NCI-H2081 treated with DMSO at 0.1 percent for 48 hours (cell line): Measurements from ENCODE around the gene SPEN.

Source experiments
- DNase-seq: peaks from one replicate; lab custom pipeline; 2025; lab: John Stamatoyannopoulos, UW

SPEN gene

DNA sequence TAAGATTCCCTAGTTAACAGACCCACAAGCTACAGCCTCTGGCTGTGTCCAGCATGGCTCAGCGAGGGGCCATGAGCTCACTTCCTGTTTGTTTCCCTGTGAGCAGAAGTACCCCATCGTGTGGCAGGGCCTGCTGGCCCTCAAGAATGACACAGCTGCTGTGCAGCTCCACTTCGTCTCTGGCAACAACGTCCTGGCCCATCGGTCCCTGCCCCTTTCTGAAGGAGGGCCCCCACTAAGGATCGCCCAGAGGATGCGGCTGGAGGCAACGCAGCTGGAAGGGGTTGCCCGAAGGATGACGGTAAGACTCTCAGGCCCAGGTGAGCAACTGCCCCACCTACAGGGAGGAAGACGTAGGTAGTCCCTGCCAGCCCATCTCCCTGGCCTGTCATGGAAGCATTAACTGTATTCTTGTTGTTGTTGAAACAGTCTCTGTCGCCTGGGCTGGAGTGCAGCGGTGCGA lies 90.2 kb downstream of the SPEN start:
- DNase-seq, result no peak

DNA sequence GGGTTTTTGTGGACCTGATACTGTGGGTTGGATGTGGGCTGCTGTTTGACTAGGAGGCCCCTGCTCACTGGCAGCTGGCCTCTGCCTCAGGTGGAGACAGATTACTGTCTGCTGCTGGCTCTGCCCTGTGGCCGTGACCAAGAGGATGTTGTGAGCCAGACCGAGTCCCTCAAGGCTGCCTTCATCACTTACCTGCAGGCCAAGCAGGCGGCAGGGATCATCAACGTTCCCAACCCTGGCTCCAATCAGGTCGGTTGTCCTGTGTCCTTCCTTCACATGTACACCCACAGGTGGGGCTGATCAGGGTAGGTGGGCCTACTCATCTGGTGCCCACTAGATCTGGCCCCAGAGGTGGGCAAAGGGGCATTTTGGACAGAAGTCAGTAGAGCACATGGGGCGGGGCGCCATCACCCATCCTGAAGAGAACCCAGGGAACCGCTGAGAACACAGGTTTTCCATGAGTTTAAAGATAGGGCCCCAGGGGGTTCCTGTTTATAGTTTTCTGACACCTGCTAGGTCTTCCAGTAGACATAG lies 91.2 kb downstream of the SPEN start:
- no peak for DNase-seq

DNA sequence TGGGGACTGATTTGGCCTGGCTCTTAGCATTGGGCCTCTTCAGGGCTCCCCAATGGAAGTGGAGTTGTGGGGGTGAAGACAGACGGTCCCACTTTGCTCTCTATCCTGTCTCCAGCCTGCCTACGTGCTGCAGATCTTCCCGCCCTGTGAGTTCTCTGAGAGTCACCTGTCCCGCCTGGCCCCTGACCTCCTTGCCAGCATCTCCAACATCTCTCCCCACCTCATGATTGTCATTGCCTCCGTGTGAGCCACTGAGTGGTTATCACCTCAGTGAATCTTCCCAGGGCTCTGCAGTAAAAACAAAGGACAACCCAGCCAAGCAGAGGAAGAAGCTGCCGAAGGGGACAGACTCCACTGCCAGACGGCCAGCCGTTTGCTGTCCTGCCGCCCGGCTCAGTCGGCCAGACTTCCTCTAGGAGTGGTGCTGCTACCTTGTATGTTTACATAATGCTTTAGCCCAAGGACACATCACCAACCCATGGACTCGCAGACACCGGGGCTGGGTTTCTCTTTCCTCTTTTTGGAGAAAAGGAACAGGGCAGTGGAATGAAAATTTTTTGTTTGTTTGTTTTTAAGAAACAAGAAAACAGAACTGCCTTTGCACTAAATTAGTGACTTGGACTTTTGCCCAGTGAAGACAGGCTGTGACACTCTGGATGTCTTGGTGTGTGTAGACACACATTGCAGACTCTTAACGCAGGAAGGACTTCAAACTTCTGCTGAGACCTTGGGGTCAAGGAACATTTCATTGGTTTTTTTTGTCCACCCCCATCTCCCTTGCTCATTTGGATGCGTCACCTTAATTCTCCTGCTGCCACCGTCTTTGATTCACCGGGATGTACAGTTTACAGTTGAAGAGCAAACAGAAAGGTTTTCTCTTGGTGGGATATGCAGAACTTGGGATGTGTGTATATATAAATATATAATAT lies 91.9 kb downstream of the SPEN start:
- no peak for DNase-seq

DNA sequence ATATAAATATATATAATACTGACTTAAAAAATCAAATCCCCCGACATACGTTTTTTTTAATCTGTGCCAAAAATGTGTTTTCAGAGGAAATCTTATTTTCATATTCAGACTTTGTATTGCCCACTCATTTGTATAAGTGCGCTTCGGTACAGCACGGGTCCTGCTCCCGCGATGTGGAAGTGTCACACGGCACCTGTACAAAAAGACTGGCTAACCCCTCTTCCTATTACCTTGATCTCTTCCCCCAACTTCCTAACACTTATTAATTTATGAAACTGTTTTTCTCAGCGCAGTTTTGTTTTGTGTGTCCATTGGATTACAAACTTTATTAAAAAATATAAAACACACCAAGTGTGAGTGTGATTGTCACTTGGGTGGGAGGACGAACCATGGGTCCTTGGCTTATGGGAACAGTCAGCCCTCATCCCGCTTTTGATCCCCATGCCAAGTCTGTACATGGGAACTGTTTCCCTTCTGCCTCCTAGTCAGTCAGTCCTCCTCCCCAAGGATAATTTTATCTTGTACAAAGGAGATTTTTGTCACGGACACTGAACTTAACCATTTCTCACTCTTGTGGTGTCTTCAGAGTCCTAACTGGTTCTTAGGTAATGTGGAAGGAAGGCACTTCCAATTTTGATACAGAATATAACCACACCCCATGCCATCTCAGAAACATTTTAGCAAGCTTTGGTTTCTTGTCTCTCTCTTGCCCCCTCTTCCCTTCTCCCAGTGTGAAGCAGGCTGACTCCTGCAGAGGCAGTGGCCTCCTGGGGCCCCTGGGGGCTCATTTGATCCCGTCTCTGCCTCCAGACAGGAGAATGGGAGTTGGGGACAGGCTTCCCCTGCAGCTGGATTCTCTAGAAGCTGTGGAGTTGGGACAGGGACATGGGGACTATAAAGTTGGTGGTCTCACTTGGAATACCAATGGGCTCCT lies 92.9 kb downstream of the SPEN start:
- no peak for DNase-seq

DNA sequence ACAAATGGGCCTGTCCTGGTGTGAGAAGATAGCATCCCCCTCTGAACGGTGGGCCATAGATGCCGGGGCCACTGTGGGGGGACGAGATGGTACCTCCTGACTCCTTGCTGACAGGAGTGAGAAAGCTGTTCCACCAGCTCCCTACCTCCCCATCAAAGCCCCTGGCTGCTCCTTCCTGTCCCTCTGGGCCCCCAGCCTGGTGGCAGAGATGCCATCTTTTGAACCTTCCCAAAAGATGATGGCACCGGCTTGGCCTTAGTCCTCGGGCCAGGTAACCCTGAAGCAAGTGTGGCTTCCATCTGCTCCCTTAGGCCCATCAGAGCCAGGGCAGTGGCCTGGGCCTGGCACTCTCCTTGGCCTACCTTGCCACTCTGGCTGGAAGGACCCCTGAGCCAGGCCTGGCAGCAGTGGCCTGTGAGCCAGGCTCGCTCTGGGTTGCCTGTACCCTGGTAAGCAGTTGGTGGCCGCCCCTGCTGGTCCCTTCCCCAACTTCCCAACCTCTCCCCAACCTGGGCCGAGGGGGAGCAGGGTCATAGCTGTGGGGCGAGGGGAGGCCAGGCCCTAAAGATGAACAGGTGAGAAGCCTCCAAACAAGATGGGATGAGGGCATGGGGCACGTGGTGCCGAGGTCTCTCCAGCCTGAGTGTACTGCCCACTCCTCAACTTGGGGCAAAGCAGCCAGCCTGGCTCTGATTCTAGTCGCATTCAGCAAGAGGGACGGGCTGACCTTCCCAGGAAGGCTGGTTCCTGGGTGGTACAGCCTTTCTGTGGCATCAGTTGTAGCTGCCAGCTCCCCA lies 93.7 kb downstream of the SPEN start:
- DNase-seq, result no peak

DNA sequence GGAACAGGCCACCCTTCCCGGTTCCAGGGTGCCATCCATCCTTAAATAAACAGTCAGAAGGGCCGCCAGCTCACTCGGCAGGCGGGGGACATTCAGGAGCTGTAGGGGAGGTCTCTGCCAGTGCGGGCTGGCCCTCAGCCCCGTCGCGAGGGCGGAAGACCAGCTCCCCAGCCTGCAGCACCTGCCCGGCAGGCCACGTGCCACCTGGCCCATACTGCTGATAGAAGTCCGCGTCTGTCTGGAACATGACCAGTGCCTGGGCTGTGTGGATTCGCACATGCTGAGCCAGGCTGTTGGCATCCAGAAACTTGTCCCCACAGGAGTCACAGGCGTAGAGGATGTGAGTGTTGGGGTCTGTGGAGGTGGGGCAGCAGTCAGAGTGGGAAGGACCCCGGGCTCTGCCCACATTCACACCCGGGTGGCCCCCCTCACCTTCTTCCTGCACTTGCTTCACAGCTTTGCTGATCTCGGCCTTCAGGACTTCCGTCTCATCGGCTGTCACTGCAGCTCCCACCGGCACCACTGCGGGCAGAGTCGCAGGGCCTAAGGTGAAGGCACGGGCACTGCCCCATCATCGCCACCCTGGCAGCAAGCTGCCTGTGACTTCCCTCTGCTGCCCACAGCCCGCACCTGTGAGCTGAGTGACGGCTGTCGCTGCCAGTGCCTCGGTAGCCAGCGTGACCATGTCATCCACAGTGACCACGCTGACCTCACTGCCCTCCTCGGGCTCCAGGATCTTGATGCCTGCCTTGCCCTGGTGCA lies 94.6 kb downstream of the SPEN start:
- no peak for DNase-seq

DNA sequence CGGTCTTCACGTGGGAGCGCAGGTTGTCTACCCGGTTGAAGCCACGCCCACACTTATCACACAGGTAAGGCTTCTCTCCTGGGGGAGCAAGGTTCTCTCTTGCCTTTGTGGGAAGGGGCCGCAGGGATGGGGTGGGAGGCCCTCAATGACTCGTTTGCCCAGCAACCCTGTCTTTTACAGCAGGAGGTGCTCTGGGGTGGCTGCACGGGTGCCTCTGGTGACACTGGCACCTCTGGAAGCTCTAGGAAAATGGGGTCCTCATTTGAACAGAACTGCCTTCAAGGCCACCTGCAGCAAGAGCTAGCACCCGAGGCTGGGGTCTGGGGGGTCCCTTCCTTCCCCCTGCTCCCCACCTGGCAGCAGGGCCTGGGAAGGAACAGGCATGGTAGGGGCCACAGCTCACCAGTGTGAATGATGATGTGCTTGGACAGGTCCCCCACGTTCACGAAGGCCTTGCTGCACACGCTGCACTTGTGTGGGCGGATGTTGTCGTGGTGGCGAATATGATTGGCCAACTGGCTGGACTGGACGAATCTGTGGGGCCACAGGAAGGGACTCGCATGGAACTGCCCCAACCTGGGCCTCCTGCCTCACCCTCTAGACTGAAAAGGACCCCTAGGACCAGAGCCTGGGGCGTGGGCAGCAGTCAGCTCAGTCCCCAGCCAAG lies 95.3 kb downstream of the SPEN start:
- no peak for DNase-seq

DNA sequence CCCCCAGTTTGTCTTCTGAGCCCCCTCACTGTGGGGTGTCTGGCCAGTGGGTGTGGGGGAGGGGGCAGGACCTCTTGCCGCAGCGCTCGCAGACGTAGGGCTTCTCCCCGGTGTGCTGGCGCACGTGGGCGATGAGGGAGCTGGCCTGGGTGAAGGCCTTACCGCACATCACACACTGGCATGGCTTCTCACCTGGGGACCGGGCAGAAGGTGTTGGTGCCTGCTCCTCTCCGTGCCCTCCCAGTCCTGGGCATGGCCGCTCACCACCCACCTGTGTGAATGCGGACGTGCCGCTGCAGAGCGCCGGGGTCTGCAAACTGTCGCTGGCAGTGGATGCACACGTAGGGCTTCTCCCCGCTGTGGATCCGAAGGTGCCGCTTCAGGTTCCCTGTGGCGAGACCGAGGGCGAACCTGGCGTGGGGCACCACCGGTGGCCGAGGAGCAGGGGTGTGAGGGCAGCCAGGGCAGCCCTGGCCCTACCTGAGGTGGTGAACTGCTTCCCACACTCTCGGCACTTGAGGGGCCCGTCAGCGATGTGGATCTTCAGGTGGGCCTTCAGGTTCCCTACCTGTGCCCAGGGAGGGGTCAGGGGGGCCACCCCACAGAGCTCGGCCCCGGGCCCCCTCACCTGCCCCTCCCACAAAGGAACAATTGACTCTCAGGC lies 96.0 kb downstream of the SPEN start:
- DNase-seq, result no peak

DNA sequence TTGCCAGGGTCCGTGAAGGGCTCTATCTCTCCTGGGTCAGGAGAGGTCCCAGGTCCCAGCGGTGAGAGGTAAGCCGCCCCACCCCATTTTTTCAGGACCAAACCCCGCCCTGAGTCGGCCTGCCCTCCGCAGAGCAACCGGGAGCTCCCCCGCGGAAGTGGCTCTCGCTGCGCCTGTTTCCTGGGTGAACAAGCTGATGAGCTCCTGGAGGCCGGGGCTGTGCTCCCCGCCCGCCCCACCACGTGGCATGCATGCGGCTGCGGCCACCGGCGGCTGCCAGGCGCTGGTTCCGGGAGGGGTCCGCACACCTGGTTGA lies 96.4 kb downstream of the SPEN start:
- DNase-seq, result no peak

DNA sequence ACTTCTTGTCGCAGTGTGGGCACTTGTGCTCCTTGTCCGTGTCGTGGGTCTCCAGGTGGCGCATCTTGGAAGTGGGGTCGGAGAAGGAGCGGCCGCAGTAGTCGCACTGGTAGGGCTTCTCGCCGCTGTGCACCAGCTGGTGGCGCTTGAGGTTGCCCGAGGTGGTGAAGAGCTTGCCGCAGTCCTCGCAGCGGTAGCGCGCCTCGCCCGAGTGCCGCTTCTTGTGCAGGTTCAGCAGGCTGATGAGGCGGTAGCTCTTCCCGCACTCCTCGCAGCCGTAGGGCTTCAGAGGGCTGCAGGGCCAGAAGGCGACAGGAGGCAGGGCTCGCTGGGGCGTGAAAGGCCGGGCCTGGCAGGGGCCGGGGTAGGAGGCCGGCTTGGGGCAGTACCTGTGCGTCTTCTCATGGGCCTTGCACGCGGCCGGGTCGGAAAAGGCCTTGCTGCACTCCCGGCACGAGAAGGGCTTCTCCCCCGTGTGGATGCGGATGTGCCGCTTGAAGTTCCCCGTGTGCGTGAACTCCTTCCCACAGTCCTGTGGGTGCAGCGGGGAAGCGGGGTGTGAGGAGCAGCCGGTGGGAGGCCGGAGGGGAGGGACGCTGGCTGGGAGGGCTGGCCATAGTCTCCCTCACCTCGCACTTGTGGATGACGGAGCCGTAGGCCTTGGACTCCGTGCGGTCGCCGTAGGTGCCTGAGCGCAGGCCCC lies 97.0 kb downstream of the SPEN start:
- no peak for DNase-seq

DNA sequence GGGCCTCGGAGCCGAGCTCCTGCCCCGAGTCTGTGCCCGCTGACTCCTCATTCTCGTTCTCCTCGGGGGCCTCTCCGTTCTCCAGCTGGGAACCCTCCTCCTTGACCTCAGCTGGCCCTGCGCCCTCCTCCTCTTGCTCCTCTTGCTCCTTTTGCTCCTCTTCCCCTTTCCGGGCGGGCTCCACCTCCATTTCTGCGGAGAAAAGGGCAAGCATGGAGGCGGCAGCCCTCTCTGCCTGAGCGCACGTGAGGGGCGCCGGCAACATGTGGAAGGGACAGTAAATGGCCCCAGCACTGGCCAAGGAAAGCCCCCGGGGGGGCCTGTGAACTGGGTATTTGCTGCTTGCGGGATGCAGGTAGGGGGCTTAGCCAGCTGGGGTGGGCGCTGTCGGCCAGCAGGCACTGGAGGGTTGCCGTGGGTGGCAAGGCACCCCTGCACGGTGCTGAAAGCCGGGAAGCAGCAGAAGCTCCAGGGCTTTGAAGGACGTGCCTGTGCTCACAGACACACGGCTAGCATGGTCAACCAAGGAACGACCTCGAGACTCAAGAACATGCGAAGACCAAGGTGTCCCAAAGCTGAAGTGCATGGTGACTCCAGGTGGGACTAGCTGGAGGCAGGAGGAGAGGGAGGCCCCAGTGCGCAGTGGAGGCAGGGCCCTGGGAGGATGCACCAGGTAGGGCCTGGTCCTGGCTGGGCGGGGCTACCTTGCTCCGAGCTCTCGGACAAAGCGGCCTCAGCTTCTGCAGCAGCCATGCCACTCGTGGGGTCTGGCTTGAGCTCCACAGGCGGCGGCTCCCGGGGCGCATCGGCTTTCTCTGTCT lies 97.7 kb downstream of the SPEN start:
- no peak for DNase-seq

DNA sequence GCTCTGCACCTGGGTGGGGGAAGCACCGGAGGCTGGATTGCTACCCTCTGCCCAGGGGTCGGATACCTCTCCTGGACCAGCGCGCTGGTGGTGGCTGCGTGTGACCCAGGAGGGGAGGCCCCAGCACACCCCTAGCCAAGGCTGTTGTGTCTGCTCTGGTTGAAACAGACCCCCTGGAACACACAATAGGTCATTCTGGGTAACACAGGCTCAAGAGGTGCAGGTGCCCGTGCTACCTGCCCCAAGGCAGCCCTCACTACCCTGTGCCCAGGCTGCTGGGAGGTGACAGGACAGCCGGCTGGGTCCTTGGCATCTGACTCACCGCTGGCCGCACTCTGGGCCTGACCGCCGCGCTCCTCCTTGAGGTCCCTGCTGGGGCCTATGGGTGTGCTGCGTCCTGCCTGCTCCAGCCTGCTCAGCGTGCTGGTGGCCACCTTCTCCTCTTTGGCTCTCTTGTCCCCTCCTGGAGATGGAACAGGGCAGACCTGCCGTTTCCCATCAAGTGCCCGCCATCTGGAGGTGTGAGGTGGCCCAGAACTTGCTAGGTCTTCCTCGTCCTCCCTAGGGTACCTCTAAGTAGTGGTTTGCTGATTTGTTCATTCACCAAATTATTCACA lies 98.4 kb downstream of the SPEN start:
- DNase-seq, result no peak

DNA sequence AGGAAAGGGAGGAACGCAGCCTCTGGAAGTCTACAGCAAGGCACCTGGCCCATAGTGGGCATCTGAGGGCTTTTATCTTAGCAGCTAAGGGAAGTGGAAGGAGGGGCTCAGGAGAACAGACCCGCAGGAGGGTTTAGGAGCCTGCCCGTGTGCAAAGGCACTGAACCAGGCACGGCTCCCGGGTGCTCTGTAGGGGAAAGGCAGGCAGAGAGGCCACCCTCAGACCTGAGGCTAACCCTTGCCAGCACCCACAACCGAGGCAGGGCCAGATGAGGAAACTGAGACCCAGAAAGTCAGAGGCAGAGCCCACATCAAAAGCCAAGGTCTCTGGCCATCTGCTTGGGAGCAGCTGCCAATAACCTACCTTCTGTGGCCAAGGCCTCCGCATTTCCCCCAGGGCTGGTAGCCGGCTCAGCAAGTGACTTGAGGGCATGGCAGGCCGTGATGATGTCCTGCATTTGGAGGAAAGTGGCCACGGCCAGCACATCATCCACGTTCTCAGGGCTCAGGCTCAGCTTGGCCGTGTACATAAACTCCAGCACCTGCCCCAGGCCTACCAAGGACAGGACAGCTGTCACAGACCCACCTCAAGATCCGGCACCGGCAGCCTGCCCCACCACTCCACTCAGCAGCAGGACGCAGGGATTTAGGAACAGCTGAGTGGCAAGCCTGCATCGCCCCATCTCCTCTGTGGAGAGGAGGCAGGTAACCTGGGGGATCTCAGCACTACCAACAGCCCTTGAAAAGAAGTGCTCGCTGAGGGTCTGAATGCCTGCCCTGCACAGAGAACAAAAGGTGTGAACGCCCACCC lies 99.3 kb downstream of the SPEN start:
- DNase-seq, result no peak

DNA sequence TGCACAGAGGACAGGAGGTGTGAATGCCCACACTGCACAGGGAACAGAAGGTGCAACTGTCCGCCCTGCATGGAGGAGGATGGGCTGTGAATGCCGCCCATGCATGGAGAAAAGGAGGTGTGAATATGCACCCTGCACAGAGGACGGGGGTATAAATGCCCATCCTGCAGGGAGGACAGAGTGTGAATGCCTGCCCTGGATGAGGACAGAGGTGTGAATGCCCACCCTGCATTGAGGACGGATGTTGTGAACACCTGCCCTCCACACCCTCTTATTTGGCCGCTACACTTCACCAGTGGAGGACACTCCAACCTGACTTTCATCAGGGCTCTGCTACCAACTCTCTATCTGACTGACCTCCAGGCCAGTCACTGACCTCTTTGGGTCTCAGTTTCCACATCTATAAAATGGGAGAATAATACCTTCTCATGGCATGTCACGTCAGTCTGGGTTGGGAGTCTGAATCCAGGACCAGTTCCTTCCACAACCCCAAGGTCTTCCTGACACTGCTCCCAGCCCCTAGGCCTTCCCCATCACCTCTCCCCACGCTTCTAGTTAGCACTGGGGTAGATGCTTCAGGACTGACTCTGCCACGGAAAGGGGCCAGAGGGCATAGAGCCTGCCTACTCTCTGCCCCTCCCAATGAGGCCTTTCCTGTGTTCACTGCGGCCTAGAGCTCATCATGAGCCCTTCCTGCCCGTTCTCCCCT lies 100.0 kb downstream of the SPEN start:
- no peak for DNase-seq

DNA sequence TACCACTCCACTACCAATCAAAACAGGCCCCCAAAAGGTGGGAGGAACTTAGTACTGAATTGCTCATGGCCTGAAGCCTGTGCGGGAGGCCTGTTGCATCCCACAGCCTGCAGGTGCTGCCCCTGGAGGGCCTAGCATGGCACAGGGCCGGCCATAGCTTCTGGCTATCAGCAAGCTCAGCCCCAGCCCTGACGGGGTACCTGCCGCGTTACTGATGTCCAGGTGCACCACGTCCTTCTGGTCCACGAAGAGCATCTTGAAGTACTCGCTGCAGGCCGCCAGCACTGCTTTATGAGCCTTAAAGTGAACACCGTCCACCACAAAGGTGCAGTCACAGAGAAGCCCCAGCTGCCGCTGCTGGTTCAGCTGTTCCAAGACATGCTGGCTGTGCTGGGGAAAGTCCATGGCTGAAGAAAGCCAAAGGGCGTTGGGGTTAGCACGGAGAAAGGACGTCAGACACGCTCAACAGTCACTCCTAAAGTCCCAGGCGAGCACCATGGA lies 100.6 kb downstream of the SPEN start:
- no peak for DNase-seq
